ENCODE measurements around the gene GPSM3.

DNA sequence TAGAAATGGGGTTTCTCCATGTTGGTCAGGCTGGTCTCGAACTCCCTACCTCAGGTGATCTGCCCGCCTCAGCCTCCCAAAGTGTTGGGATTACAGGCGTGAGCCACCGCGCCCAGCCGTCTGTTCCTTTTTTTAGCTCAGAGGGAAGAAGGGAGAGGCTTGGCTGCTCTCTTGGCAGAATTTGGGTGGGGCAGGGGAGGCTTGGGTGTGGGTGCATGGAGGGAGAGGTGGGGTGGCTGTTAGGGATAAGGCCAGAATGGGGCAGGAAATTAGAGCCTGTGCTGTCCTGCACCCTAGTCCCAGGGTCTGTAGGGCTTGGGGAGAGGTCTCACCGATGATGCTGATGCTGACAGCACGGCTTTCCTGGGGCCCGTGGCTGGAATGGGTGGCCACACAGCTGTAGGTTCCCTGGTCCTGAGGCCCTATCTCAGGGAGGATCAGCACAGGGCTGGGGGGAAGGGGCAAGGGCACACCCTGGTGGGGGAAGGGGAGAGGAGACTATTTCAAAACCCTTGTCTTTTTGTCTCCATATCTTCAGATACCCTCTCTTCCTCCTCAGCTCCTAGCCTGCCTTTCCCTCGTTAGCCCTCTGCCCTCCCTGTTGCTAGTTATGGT, 10.4 kb downstream of the GPSM3 start:
- TF ChIP-seq GATA3 (IDR thresholded peaks at IDR 0.05; ENCODE audit: low read depth, low read length) (no peak), GATA2 (IDR thresholded peaks at IDR 0.05; ENCODE audit: low read depth, low read length) (no peak)
